GM12873 (cell line): ENCODE data around the gene MLLT3.
A peak's percentile ranks its signal among the peaks of the same experiment; 100 is the strongest.

Experiments
- CTCF ChIP-seq: IDR thresholded peaks from 2 replicates; pipeline ENCODE4 v1.5.1; 2012; ENCODE audit warnings: low read depth, mild to moderate bottlenecking, moderate library complexity, low read length, control low read depth; ENCODE audit not compliant: insufficient read depth; ENCODE audit errors: missing control alignments

MLLT3 gene

GRCh38 chr9:20364959-20365358, 257.3 kb downstream of the MLLT3 start:
- no peak for TF ChIP-seq CTCF

GRCh38 chr9:20363233-20363632, 259.1 kb downstream of the MLLT3 start:
- no peak for TF ChIP-seq CTCF

DNA sequence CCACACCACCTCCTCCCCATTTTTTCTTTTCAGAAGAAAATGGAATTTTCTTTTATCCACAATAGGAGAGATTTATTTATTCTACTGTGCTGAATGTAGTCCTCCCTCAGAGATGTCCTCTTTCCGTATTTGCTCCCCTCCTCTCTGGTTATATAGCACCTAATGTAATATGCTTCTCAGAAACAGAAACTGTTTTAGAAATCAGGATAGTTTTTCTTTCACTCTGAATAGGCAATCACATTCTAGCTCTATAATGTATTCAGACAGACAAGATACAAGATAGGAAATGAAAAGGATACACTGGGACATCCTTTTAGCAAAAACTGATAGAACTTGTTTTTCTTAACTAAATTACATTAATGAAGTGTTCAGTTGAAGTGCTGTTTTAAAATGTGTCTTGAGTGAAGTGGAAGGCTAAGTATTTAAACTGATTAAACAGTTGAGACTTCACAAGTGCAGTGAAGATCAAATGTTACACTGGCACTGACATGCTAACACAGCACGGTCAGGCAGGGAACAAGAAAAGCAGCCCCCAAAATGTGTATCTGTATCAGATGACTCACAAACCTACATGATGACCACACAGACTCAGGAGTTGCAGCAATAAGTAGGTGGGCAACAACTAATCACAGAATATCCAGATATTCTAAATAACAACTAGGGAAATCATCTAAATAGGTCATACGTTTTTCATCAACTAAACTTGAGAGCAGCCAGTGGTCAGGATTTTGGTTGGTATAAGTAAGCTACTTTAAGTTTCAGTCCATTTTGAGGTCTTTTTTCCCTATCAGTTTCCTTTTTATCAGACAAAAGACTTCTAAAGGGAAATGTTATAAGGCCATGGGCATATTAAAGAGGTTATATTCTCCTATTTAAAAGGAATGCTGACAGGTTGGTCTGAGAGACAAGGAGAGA, 260.4 kb downstream of the MLLT3 start:
- TF ChIP-seq CTCF = no peak

DNA sequence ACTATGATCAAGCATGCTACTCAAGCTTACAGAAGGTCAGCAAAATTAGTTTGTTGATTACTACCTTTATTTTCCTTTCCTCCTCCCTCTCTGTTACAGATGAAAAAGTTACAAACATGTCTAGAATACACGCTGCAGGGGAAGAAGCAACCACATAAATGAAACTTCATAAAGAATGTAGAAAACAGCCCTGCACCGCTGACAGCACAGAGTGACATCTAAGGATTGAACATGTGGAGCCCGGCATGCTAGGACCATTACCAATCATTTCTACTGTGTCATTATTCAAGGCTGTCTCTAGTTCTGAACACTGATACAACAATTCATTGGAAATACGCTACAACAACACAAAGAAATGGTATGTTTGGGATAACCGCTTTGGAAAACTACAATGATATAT, 261.1 kb downstream of the MLLT3 start:
- TF ChIP-seq CTCF = no peak

GRCh38 chr9:20358207-20358606, 264.1 kb downstream of the MLLT3 start:
- TF ChIP-seq CTCF = no peak

GRCh38 chr9:20357037-20357432, 265.3 kb downstream of the MLLT3 start:
- no peak for TF ChIP-seq CTCF

- TF ChIP-seq CTCF = peak; percentile 82
Measured at GRCh38 chr9:20356403-20357036, 265.8 kb downstream of the MLLT3 start.
